Stomach (tissue), 9 donors: ENCODE data around the gene RIOK2. TPM values are rescaled to one million over a fixed set of nuclear protein-coding genes. Genes with fewer than 3 reads are reported as not detected.

Experiments
- DNase-seq, 2 donors: peaks; one replicate each; pipeline versions ENCODE4 v3.0.0 to v3.0.0-alpha.2; 2013 to 2019
- H3K27ac ChIP-seq, 5 donors: fragments of 200-600 bp in 4 of 5; sonication (generic) in 4 of 5; one replicate each; pipeline ENCODE4 v1.5.1; 2013 to 2019; ENCODE audit warnings: mild to moderate bottlenecking in 1 of 5, moderate library complexity in 1 of 5
- H3K27me3 ChIP-seq, 3 donors: fragments of 200-600 bp; sonication (generic); one replicate each; pipeline ENCODE4 v1.5.1; 2017 to 2019; ENCODE audit warnings: mixed run types in 1 of 3
- H3K36me3 ChIP-seq, 4 donors: fragments of 200-600 bp; sonication (generic); 1 replicate in 3 of 4; 2 replicates in 1 of 4; pipeline ENCODE4 v1.5.1; 2016 to 2019
- H3K4me1 ChIP-seq, 4 donors: fragments of 200-600 bp; sonication (generic); one replicate each; pipeline ENCODE4 v1.5.1; 2016 to 2019
- H3K4me3 ChIP-seq, 4 donors: fragments of 200-600 bp; sonication (generic) in 3 of 4; one replicate each; pipeline ENCODE4 v1.5.1; 2016 to 2019; ENCODE audit warnings: mild to moderate bottlenecking in 1 of 4
- H3K9me3 ChIP-seq, 4 donors: fragments of 200-600 bp; sonication (generic); one replicate each; pipeline ENCODE4 v1.5.1; 2016 to 2019
- CTCF ChIP-seq, 7 experiments: fragments of 450-650 bp in 4 of 7; fragments of 200-600 bp in 3 of 7; sonication (generic) in 3 of 7; IDR thresholded peaks; one replicate each; pipeline ENCODE4 v1.5.1; 2016 to 2019; ENCODE audit warnings: antibody characterized with exemption in 7 of 7, control low read depth in 2 of 7, mild to moderate bottlenecking in 1 of 7
- EP300 ChIP-seq: sonication (generic); formaldehyde crosslinking; IDR thresholded peaks from one replicate; pipeline ENCODE4 v1.6.1; 2017; ENCODE audit warnings: antibody characterized with exemption
- POLR2A ChIP-seq, 4 donors: fragments of 450-650 bp; IDR thresholded peaks; one replicate each; pipeline ENCODE4 v1.6.1; 2016; ENCODE audit warnings: antibody characterized with exemption in 4 of 4, control low read depth in 2 of 4, mild to moderate bottlenecking in 1 of 4, moderate library complexity in 1 of 4
- POLR2AphosphoS5 ChIP-seq, 3 donors: sonication (generic); formaldehyde crosslinking; IDR thresholded peaks; one replicate each; pipeline ENCODE4 v1.6.1; 2016; ENCODE audit warnings: antibody characterized with exemption in 3 of 3
- WGBS, 5 donors: extraction: QIAGEN DNeasy Blood & Tissue Kit in 3 of 5; methylation state at CpG; one replicate each; pipeline versions ENCODE4 v1.1.5 to v1.1.7; 2013 to 2018; 5-methylcytosine and 5-hydroxymethylcytosine counted together
- intact Hi-C: fragments of 100-400 bp; cut with DNase I; formaldehyde crosslinking; loops from one replicate; pipeline ENCODE4 v1.15.1; 2023; ENCODE audit warnings: low total_unique reads
- polyA plus RNA-seq, 3 donors: library from polyadenylated mRNA; stranded (reverse); fragments of 200-250 nt; gene quantifications; one replicate each; pipeline ENCODE4 v1.2.3, GENCODE V29; 2013
- small RNA-seq, 4 donors: library from RNA; depleted of rRNA; stranded (forward); fragments of <200 nt; gene quantifications; one replicate each; pipeline ENCODE3, GENCODE V24; 2016
- total RNA-seq, 5 donors: library from RNA; depleted of rRNA; stranded (reverse); fragments of >200 nt; gene quantifications; one replicate each; pipeline versions ENCODE4 v1.1.0 to v1.2.3, GENCODE V29; 2014 to 2016
- donor health status: healthy with polysubstance abuse.
- donor health status: Bipolar disorder and iron deficiency.
- donor health status: healthy.

Gene RIOK2
- total and polyA plus RNA-seq, 8 donors: 1.2 to 42.2 (median 11.1) TPM

- no peak for TF ChIP-seq CTCF (IDR thresholded peaks at IDR 0.05)
- WGBS, 5 donors: 73 to 84% (median 83%) methylated on average over 6 of the region's 6 CpGs
- intact Hi-C loops: no loop called here
- Histone ChIP-seq H3K9me3 (no peaks in the 10 kb centered on the region), H3K36me3 (no peaks in the 10 kb centered on the region), H3K27me3 (no peaks in the 10 kb centered on the region), H3K27ac (no peak overlapping the region), H3K4me3 (no peak overlapping the region), H3K4me1 (no peaks in the 10 kb centered on the region)
- DNase-seq: no peak
Measured at GRCh38 chr5:97112230-97112629, 70.8 kb downstream of the RIOK2 start.

GRCh38 chr5:97111616-97112015 lies 71.4 kb downstream of the RIOK2 start:
- Histone ChIP-seq H3K4me1 (no peaks in the 10 kb centered on the region), H3K9me3 (no peaks in the 10 kb centered on the region), H3K27me3 (no peaks in the 10 kb centered on the region), H3K27ac (no peak overlapping the region), H3K4me3 (no peak overlapping the region), H3K36me3 (no peaks in the 10 kb centered on the region)
- no peak for TF ChIP-seq POLR2A (IDR thresholded peaks at IDR 0.05)
- TF ChIP-seq EP300: no peak
- no peak for TF ChIP-seq CTCF (IDR thresholded peaks at IDR 0.05)
- no peak for TF ChIP-seq POLR2AphosphoS5 (IDR thresholded peaks at IDR 0.05)
- DNase-seq: peak in 1 of 2 donors; percentile 32
- WGBS, 5 donors: 30 to 49% (median 33%) methylated on average over 4 of the region's 4 CpGs
- intact Hi-C loops: no loop called here

- DNase-seq: no peak
- no peaks in the 10 kb centered on the region for H3K9me3 ChIP-seq
- intact Hi-C loops: no loop called here
- H3K4me1 ChIP-seq: no peaks in the 10 kb centered on the region
- H3K36me3 ChIP-seq: no peaks in the 10 kb centered on the region
- TF ChIP-seq POLR2AphosphoS5 (IDR thresholded peaks at IDR 0.05): no peak
- no peak for TF ChIP-seq POLR2A (IDR thresholded peaks at IDR 0.05)
- no peak for TF ChIP-seq EP300
- H3K4me3 ChIP-seq: no peak overlapping the region
- H3K27ac ChIP-seq: no peak overlapping the region
- H3K27me3 ChIP-seq: no peaks in the 10 kb centered on the region
- WGBS, 5 donors: 82 to 91% (median 88%) methylated on average over 5 of the region's 5 CpGs
Measured at GRCh38 chr5:97111004-97111403, 72.0 kb downstream of the RIOK2 start.

Small RNA genes lying within 50 kb of the gene (small RNA-seq; reads per million reads assigned to genes)
- gene RNU1-73P: 0 reads per million in 4 donors

Other genes with a start within 250 kb of the RIOK2 start
- gene LNPEP, start 247.2 kb downstream of the RIOK2 start, total RNA-seq: 100 to 1,000 TPM in 1 of 5 donors, 10 to 100 TPM in 3, 1 to 10 TPM in 1; 8.1 to 160 (median 71.9) TPM
- 1 to 10 TPM; 2.0 to 5.1 (median 2.4) TPM for gene LNPEP, start 247.2 kb downstream of the RIOK2 start, polyA plus RNA-seq
- 1 to 10 TPM in 3 of 5 donors, not detected in 2; 1.3 to 1.8 (median 1.3) TPM for gene LIX1, start 40.6 kb downstream of the RIOK2 start, total RNA-seq
- under 1 TPM in 2 of 3 donors, not detected in 1; 0.12 to 0.23 TPM for gene LIX1, start 40.6 kb downstream of the RIOK2 start, polyA plus RNA-seq